Ovary (tissue), 9 donors: Measurements from ENCODE around the gene RYR3. TPM values are rescaled to one million over a fixed set of nuclear protein-coding genes. Genes with fewer than 3 reads are reported as not detected.

Source experiments
- DNase-seq, 5 donors: peaks; one replicate each; pipeline ENCODE4 v3.0.0-alpha.2; 2019 to 2020
- H3K27ac ChIP-seq, 2 donors: fragments of 200-600 bp; one replicate each; pipeline versions ENCODE4 v1.5.1 to v1.8.0; 2019 to 2022
- H3K27me3 ChIP-seq: fragments of 200-600 bp; one replicate; pipeline ENCODE4 v1.8.0; 2022
- H3K36me3 ChIP-seq: fragments of 200-600 bp; sonication (generic); one replicate; pipeline ENCODE4 v1.5.1; 2019
- H3K4me1 ChIP-seq: one replicate; pipeline ENCODE4 v1.8.1; 2013; ENCODE audit warnings: mild to moderate bottlenecking, moderate library complexity; ENCODE audit not compliant: insufficient read depth
- H3K4me3 ChIP-seq: fragments of 200-600 bp; sonication (generic); one replicate; pipeline ENCODE4 v1.5.1; 2017
- H3K9me3 ChIP-seq, 2 donors: fragments of 200-600 bp in 1 of 2; sonication (generic) in 1 of 2; one replicate each; pipeline versions ENCODE4 v1.5.1 to v1.8.1; 2013 to 2019; ENCODE audit warnings: mild to moderate bottlenecking in 1 of 2, moderate library complexity in 1 of 2
- EP300 ChIP-seq: sonication (generic); formaldehyde crosslinking; IDR thresholded peaks from one replicate; pipeline ENCODE4 v1.6.1; 2017; ENCODE audit warnings: antibody characterized with exemption
- POLR2A ChIP-seq: fragments of 450-650 bp; IDR thresholded peaks from one replicate; pipeline ENCODE4 v1.6.1; 2017; ENCODE audit warnings: antibody characterized with exemption, mild to moderate bottlenecking, moderate library complexity
- WGBS, 3 donors: extraction: QIAGEN DNeasy Blood & Tissue Kit in 1 of 3; methylation state at CpG; one replicate each; pipeline versions ENCODE4 v1.1.5 to v1.1.7; 2013 to 2017; 5-methylcytosine and 5-hydroxymethylcytosine counted together
- intact Hi-C, 4 donors: fragments of 100-400 bp; cut with DNase I; formaldehyde crosslinking; loops; one replicate each; pipeline versions ENCODE4 v1.11.0 to v1.15.1; 2022 to 2023
- polyA plus RNA-seq, 2 donors: library from polyadenylated mRNA; stranded (reverse); fragments of 200-250 nt in 1 of 2; fragments of 350-450 nt in 1 of 2; fragmentation: Illumina TruSeq in 1 of 2; extraction: RNeasy Lipid Tissue Mini Kit (QIAGEN cat#74804) in 1 of 2; gene quantifications; one replicate each; pipeline ENCODE4 v1.2.3, GENCODE V29; 2013 to 2014
- total RNA-seq, 7 donors: library from RNA; depleted of rRNA in 2 of 7; stranded (reverse); fragments of >200 nt in 2 of 7; fragmentation: NEBNext Ultra II Directional in 3 of 7; extraction: Animal tissue kit (Norgen Biotek cat#: 25700) in 3 of 7; gene quantifications; one replicate each; pipeline versions ENCODE4 v1.1.0 to v1.2.4, GENCODE V29; 2016 to 2023
- TF ChIP-seq, protein P1 (sequence below), 3 donors: fragments of 450-650 bp in 2 of 3; fragments of 200-600 bp in 1 of 3; IDR thresholded peaks; one replicate each; pipeline versions ENCODE4 v1.5.1 to v1.8.0; 2016 to 2022; ENCODE audit warnings: antibody characterized with exemption in 3 of 3, mild to moderate bottlenecking in 1 of 3
- donor health status: DM: no; HTN: no; CAD: no; lungs with moderate emphysema.
- donor health status: DM: no; HTN: no; CAD: no.
- donor health status: Bipolar disorder and iron deficiency.
- donor health status: DM: yes; HTN: yes; CAD: no.
- donor health status: DM: no; HTN: no; CAD: no.
- donor health status: DM: yes; HTN: yes; CAD: no.

The RYR3 gene
- total and polyA plus RNA-seq, 9 donors: 0.52 to 6.0 (median 0.96) TPM

DNA sequence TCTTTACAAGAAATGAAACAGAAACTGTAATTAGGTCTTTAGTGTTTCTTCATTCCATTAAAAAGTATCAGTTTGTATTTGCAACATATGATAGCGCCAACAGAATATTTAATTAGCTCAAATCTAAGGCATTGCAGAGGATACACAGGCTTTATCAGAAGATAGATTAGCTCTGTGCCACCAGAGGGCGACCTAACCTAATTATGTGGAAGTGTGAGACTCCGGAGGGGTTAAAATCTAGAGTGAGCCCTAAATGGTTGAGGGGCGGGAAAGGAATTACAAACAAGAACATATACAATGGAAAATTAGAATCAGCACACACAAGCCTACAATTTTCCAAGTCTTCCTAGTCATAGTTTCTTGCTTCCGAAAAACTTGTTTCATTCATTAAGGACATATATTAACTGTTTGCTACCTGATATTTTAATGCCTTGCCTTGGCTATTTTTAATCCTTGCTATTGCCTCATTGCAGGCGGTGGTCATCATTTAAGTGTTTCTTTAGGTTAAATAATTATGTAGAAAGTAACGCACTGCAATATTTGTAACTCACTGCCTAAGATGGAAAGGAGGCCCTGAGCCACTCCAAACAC, 18.0 kb upstream of the RYR3 start:
- intact Hi-C loops: loop anchor here in 3 of 4 donors (5.0 to 10.0 kb wide), 3 partner anchors 312 to 409 kb away; no protein-coding TSS in a partner anchor
- WGBS, 3 donors: 15 to 20% (median 16%) methylated on average over 7 of the region's 7 CpGs
- no peaks in the 10 kb centered on the region for H3K9me3 ChIP-seq
- no peaks in the 10 kb centered on the region for H3K27me3 ChIP-seq
- H3K4me1 ChIP-seq: peaks cover 2% of the 10 kb centered on the region
- TF ChIP-seq POLR2A (no peak), EP300 (no peak)
- TF ChIP-seq, protein P1, sequence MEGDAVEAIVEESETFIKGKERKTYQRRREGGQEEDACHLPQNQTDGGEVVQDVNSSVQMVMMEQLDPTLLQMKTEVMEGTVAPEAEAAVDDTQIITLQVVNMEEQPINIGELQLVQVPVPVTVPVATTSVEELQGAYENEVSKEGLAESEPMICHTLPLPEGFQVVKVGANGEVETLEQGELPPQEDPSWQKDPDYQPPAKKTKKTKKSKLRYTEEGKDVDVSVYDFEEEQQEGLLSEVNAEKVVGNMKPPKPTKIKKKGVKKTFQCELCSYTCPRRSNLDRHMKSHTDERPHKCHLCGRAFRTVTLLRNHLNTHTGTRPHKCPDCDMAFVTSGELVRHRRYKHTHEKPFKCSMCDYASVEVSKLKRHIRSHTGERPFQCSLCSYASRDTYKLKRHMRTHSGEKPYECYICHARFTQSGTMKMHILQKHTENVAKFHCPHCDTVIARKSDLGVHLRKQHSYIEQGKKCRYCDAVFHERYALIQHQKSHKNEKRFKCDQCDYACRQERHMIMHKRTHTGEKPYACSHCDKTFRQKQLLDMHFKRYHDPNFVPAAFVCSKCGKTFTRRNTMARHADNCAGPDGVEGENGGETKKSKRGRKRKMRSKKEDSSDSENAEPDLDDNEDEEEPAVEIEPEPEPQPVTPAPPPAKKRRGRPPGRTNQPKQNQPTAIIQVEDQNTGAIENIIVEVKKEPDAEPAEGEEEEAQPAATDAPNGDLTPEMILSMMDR (IDR thresholded peaks at IDR 0.05): peak in 2 of 3 donors; percentile 49 to 56
- H3K36me3 ChIP-seq: no peaks in the 10 kb centered on the region
- no peak overlapping the region for H3K27ac ChIP-seq
- peak; percentile 34 to 74 (median 52) for DNase-seq
- H3K4me3 ChIP-seq: no peak overlapping the region

DNA sequence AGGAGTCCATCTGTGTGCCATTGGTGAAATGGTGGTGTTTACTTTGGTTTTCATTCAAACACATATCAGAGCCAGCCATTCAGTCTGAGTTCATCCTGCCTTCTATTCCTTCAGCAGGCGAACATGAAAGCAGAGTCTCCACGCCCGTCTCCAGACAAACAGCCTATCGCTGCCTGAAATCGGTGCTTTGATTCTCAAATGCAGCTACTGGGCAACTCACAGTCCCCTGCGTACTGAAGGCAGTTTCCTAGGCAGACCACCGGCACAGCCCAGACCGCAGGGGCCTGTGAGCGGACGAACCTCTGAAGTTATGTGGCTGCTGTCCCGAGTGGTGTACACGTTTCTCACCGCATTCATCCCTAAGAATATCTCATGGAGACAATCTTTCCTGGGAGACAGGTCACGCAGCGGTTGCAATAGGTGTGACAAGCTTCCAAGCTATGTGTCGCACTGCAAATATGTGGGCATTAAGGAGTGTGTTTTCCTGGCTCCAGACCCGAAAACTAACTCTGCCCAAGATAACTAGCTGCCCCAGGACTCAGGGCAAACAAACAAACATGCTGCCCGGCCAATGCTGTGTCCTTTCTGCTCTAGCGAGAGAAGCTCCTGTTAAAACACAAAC, 16.9 kb upstream of the RYR3 start:
- Histone ChIP-seq H3K9me3 (no peaks in the 10 kb centered on the region), H3K36me3 (no peaks in the 10 kb centered on the region), H3K4me3 (no peak overlapping the region), H3K27me3 (no peaks in the 10 kb centered on the region), H3K4me1 (peaks cover 2% of the 10 kb centered on the region), H3K27ac (no peak overlapping the region)
- WGBS, 3 donors: 6 to 34% (median 13%) methylated on average over 19 of the region's 19 CpGs
- intact Hi-C loops: loop anchor here in 3 of 4 donors (5.0 to 10.0 kb wide), 3 partner anchors 311 to 408 kb away; no protein-coding TSS in a partner anchor
- DNase-seq: no peak
- TF ChIP-seq EP300 (no peak), POLR2A (no peak)
- TF ChIP-seq, protein P1 (IDR thresholded peaks at IDR 0.05): no peak

GRCh38 chr15:33296050-33296449, 14.7 kb upstream of the RYR3 start:
- intact Hi-C loops: loop anchor here in 2 of 4 donors (10.0 kb wide), 2 partner anchors 309 to 399 kb away; no protein-coding TSS in a partner anchor
- TF ChIP-seq, protein P1 (IDR thresholded peaks at IDR 0.05): no peak
- TF ChIP-seq POLR2A (no peak), EP300 (no peak)
- H3K9me3 ChIP-seq: no peaks in the 10 kb centered on the region
- no peak for DNase-seq
- H3K27ac ChIP-seq: no peak overlapping the region
- H3K36me3 ChIP-seq: no peaks in the 10 kb centered on the region
- H3K4me1 ChIP-seq: peaks cover 2% of the 10 kb centered on the region
- H3K27me3 ChIP-seq: no peaks in the 10 kb centered on the region
- H3K4me3 ChIP-seq: no peak overlapping the region

GRCh38 chr15:33296856-33297255, 13.9 kb upstream of the RYR3 start:
- intact Hi-C loops: loop anchor here in 2 of 4 donors (10.0 kb wide), 2 partner anchors 308 to 398 kb away; no protein-coding TSS in a partner anchor
- WGBS, 3 donors: 68 to 75% (median 71%) methylated on average over 2 of the region's 2 CpGs
- DNase-seq: no peak
- Histone ChIP-seq H3K9me3 (no peaks in the 10 kb centered on the region), H3K36me3 (no peaks in the 10 kb centered on the region), H3K4me3 (no peak overlapping the region), H3K27me3 (no peaks in the 10 kb centered on the region), H3K4me1 (peaks cover 2% of the 10 kb centered on the region), H3K27ac (no peak overlapping the region)
- TF ChIP-seq, protein P1 (IDR thresholded peaks at IDR 0.05): no peak
- TF ChIP-seq EP300 (no peak), POLR2A (no peak)
